HG02938 (cell line): ENCODE measurements around the gene PROCA1.

Experiments
- ATAC-seq: cut with Tn5 transposase; IDR thresholded peaks from one replicate; pipeline ENCODE4 v1.9.1; 2021; ENCODE audit warnings: mild to moderate bottlenecking, moderate library complexity; ENCODE audit not compliant: unreplicated experiment

Gene PROCA1, protein sequence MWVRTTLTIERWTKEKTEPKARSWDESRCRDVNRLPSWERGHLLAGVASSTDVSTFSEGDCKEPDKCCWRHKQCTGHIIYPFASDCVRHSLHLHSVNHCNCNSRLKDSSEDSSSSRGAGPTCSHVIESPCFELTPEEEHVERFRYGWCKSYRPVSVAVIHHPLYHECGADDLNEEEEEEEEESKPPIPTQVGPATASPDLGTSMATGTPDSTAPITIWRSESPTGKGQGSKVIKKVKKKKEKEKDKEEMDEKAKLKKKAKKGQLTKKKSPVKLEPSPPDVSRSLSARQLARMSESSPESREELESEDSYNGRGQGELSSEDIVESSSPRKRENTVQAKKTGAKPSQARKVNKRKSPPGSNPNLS

DNA sequence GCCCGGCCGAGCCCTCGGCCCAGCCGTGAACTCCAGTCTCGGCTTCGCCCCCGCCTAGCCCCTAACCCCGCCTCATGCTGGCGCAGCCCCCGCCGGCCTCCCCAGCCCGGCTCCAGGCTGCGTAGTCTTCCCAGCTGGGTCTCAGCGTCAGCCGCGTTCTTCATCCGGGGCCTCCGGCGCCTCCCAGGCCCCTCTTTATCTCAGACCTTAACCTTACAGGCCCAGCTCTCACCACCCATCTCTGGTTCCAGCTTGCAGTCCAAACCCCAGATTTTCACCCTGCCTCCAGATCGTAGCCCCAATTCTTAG, at the start of gene PROCA1:
Gene PROCA1, minus strand, starts transcription at position 166 of the 309 bp plus-strand sequence. CDS start 228 bp downstream, outside the sequence.
- ATAC-seq: peak; percentile 16

DNA sequence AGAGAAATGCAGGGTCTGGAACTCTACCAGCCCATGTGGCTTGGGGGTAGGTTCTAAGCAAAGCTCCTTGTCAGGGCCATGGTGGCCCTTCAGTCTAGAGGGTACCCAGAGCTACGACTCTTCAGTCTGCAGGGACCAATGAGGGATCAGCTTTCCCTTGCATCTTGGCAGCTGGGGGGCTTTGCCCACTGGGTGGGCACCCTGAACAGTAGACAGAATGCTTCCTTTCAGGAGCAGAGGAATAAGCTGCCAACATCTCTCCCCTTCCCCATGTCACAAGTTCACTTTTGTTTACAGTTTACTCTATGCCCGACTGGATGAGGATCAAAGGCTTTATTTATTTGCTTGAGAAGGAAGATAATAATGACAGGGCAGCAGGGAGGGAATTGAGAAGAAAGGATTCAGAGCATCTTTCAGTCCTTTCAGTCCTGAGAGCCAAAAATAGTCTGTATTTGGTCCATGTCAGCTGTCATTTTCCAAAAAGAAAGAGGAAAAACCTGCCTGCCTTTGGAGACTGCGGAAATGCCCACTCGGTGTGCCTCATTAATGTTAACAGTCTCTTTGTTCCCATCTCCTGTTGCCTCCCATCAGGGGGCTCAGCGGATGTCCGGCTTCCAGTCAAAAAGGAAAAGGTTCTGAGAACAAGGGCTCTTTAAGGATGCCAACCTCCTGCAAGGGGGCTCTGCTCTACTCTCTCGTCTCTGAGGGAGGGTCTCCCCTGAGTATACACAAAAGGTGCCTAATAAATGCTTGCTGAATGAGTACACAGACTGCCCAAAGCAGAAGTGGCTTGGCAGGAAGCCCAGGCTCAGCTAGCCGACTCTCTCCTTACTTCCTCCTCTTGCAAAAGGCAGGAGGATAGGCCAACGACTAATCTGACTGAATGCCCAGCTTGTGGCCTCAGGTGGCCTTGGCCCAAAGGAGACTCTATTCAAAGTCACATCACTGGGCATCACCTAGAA, 49.2 kb upstream of the PROCA1 start:
- no peak for ATAC-seq

DNA sequence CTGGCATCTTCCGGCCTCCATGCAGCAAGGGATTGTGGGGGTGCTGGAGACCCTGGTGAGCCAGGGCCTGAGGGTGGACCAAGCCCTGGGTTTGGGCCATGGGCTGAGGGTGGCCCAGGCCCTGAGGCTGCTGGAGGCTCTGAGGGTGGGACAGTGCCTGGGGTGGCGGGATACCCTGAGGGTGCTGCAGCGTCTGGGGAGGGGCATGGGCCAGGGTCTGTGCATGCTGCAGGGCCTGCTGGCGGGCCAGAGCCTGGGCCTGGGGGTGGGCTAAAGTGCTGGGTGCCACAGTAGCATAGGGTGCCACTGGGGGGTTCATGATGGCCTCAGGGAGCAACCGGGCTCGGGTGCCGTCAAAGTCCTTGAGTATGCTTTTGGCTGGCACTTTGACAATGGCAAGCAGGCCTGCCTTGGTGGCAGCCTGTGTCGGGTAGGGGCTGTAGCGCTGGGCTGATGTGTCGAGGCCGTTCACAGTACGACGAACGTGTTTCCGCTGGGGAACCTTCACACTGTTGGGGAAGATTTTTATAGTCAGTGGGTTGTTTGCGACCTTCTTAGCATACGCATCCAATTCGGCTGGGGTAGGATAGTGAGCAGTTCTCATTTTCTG, 47.7 kb upstream of the PROCA1 start:
- no peak for ATAC-seq

DNA sequence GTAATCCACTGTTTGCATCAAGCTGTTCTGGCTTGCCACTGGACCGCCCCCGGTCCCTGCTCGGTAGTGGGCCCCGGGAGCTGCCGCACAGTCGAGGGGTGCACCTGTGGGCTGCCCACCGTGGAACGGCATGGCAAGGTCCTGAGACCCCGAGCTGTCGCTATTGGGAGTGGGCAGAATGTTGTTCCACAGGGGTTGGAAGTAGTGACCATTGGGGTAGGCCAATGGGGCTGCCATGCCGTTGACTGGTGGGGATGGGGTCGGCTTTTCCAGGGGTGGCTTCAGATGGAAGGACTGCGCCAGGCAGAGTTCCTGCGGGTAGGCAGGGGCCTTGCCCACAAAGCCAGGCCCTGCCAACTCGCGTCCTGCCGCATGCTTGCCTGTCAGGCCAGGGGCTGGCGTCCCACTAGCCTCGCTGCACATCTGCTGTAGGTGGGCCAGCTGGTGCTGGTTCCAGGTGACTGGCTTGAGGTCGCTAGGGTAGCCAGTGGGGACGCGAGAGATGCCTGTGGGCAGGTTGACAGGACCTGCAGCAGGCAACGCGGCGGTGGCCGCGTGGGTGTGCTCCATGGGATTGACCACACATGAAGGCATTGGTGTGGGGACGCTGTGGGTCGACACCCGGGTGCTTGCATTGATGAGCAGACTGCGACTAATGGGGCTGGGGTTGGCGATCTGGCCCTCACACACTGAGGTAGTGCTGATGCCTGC, 46.9 kb upstream of the PROCA1 start:
- ATAC-seq: no peak

DNA sequence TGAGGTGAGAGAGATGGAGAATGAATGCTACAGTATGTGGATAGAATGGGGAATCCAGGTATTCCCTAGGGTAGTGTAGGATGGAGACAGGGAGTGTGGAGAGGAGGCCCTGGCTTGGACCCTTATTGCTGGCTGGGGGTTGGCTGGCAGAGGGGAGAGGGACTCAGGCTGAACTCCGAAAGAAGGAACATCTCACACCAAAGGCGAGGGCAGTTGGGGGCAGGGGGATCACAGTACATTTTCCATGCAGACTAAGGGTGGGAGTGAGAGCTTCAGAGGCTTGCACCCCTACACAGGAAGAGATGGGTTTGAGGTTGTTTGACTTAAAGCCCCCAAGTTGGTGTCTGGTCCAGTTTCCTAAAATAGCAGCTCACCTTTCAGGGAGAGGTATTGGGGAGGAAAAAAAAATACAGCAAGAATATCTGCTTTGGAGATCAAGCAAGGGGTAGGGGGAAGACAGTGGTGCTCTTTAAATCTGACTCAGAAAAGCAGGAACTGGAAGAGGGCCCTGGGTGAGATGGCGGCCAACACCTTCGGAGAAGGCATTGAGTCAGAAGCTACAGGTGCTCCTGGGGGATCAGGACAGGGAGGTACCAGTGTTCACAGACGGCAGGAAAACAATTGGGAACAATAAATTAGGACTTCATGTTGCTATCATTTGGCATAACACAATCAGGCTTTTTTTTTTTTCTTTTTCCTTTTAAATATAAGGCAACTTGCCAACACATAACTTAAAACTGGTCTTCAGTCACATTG, 44.5 kb upstream of the PROCA1 start:
- no peak for ATAC-seq

DNA sequence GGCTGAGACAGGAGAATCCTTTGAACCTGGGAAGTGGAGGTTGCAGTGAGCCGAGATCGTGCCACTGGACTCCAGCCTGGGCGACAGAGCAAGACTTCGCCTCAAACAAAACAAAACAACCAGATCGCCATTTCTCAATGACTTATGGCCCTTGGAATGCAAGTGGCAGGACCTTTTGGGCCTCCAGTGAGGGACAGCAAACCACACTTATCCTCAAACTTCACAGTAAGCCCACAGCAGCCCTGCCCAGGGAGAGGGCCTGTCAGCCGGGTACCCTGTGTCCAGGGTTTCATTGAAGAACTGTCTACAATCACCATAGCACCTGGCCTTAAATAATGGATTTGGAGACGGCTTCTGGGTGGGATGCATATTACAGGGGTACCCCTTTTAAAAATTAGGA, 43.8 kb upstream of the PROCA1 start:
- ATAC-seq: no peak

DNA sequence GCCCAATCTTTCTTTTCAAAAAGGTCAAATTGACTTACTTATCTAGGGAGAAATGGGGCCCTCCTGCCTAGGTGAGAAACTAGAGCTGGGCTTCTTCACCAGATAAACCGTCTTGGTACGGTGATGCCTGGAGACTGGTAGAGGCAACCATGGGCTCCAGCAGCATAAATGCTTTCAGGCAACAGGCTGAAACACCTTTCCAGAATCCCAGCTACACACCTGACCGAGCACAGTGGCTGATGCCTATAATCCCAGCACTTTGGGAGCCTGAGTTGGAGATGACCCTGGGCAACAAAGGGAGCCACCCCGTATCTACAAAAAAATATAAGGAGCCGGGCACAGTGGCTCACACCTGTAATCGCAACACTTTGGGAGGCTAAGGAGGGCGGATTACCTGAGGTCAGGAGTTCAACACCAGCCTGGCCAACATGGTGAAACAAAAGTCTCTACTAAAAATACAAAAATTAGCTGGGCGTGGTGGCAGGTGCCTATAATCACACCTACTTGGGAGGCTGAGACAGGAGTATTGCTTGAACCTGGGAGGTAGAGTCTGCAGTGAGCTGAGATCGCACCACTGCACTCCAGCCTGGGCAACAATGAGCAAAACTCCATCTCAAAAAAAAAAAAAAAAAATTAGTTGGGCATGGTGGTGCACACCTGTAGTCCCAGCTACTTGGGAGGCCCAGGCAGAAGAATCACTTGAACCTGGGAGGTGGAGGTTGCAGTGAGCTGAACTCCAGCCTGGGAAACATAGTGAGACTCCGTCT, 40.1 kb upstream of the PROCA1 start:
- no peak for ATAC-seq

DNA sequence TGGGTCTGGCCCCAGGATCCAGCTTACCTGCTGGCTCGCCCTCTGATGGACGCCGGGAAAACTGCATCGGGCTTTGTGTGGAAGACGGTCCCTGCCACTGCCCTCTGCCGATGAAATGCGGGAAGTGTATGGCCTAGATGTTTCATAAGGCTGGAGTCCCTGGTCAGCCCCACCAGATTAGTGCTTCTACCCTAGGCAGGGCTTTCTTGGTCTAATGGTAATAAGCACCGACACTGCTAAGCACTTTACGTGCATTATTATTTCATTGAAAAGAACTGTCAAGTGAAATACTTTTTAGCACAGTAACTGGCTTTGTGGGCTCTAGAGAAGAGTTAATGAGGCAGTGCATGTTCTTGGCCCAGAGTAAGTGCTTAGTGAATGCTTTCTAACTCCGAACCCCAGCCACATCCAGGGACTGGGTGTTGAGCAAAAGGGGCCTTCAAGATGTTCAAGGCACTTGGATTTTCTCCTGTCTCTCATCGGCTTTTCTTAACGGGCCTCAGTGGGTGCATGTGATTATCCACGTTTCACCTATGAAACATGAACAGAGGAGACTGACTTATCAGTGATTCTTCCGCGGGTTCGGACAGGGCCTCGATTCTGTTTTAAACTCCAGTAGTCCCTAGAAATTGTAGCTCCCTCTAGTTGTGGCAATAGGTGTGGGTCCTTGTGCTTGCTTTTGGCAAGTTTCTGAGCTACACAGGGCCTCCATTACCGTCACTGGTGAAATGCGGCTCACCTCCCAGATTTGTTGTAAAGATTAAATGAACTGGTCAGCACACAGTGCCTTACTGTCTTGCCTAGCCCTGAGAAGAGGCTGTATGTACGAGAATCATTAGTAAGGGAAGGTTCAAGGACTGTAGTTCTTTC, 38.7 kb upstream of the PROCA1 start:
- peak; percentile 61 for ATAC-seq

DNA sequence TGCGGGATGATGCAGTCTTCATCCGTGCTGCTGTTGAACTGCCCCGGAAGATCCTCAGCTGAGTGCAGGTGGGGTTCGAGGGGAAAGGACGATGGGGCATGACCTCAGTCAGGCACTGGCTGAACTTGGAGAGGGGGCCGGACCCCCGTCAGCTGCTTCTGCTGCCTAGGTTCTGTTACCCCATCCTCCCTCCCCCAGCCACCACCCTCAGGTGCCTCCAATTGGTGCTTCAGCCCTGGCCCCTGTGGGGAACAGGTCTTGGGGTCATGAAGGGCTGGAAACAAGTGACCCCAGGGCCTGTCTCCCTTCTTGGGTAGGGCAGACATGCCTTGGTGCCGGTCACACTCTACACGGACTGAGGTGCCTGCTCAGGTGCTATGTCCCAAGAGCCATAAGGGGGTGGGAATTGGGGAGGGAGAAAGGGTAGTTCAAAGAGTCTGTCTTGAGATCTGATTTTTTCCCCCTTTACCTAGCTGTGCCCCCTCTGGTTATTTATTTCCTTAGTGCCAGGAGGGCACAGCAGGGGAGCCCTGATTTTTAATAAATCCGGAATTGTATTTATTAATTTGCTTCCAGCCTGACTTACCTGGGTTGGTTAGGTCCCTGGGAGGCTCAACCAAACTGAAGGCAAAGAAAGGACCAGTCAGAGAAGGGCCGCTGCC, 38.0 kb upstream of the PROCA1 start:
- no peak for ATAC-seq

DNA sequence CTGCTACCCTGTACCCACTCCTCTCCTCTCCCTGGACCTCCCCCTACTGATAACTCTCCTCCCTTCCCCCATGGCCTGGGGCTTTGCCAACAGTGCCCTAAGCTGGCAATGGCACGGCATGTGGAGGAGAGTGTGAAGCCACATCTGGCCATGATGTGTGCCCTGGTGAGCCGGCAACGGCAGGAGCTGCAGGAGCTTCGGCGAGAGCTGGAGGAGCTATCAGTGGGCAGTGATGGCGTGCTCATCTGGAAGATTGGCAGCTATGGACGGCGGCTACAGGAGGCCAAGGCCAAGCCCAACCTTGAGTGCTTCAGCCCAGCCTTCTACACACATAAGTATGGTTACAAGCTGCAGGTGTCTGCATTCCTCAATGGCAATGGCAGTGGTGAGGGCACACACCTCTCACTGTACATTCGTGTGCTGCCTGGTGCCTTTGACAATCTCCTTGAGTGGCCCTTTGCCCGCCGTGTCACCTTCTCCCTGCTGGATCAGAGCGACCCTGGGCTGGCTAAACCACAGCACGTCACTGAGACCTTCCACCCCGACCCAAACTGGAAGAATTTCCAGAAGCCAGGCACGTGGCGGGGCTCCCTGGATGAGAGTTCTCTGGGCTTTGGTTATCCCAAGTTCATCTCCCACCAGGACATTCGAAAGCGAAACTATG, 37.3 kb upstream of the PROCA1 start:
- ATAC-seq: no peak

DNA sequence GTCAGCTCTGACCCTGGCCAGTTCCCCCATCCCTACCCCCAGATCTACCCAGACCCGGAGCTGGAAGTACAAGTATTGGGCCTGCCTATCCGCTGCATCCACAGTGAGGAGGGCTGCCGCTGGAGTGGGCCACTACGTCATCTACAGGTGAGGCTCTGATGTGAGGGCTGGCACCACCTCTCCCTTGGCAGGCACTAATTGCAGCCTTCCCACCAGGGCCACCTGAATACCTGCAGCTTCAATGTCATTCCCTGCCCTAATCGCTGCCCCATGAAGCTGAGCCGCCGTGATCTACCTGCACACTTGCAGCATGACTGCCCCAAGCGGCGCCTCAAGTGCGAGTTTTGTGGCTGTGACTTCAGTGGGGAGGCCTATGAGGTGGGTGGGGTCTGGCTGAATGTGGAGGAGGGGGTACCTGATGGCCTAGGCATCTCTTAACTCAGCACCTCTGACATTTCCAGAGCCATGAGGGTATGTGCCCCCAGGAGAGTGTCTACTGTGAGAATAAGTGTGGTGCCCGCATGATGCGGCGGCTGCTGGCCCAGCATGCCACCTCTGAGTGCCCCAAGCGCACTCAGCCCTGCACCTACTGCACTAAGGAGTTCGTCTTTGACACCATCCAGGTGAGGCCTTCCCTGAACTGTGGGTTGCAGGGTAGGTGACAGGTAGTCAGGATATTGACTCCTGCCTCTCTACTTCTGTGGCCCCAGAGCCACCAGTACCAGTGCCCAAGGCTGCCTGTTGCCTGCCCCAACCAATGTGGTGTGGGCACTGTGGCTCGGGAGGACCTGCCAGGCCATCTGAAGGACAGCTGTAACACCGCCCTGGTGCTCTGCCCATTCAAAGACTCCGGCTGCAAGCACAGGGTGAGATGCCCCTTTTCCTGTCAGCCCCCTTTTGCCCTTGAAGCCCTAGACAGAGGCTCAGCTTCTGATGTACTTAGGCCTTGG, 36.4 kb upstream of the PROCA1 start:
- no peak for ATAC-seq

DNA sequence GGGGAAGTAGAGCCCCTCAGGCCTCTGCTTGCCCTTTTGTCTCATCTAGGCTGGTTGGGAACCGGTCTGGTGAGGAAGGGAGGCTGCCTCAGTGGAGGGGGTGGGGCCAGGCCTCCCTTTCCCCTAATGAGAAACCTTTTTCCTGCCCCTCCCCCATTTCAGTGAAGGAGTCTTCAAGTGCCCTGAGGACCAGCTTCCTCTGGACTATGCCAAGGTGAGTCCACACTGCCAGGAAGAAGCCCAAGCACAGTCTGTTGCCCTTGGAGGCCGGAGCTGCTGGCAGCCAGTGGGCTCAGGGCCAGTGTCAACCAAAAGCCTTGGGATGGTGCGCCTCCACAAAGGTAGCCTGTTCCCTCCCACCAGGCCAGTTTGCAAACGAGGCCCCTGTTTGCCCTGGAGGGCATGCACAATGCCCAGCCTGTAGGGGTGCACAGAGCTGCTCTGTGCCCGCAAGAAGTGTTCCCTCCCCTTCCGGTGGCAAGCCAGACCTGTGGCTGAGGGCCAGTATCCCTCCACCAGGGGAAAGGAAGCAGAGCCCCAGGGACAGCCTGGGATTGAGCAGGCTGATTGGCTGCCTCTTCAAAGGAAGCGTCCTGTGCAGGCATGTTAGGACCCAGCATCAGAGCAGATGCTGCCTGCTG, 35.5 kb upstream of the PROCA1 start:
- no peak for ATAC-seq

DNA sequence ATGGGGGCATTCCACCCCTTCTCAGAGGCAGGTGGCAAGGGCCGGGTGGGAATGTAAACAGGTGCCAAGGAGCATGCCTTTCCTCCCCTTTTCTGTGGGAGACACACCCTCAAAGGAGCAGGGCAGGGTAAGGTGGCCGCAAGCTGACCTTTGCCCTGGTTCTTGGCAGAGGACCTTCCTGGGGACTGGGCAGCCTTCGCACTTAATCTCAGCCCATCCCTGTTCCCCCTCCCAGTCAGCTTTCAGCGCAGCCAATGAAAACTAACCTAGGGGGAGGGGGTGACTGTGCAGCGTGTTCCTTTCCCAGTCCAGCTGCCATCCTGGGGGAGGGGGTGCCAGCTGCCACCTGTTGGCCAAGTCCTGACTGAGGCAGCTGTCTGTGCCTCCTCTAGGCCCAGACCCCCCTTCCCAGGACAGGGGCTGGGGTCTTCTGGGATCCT, 34.9 kb upstream of the PROCA1 start:
- ATAC-seq: no peak

DNA sequence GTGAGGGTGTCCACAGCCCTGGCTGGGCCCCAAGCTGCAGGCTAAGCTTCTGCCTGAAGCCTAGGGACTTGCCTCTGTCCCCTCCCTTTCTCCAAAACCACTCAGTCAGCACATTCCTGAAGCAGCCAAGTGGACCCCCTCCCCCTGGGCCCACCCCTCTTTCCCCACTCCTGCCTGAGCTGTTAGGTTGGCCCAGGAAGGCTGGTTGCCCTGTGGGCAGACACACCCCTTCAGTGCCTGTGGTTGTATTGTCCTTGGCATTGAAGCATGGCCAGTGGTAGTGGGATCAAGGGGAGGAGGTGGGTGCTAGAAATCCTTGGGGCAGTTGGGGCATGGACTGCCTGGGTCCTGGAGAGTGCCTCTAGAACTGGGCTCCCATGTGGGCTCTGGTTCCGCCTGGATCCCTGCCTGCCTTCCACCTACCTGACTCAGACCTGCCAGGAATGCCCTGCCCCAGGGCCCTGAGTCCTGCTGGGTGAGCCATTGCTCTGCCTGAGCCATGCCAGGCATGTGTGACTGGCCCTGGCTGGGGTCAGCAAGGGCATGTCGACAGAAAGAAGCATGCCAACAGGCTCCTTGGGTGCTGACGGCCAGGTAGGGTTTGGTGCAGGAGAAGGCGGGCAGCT, 34.2 kb upstream of the PROCA1 start:
- ATAC-seq: no peak

DNA sequence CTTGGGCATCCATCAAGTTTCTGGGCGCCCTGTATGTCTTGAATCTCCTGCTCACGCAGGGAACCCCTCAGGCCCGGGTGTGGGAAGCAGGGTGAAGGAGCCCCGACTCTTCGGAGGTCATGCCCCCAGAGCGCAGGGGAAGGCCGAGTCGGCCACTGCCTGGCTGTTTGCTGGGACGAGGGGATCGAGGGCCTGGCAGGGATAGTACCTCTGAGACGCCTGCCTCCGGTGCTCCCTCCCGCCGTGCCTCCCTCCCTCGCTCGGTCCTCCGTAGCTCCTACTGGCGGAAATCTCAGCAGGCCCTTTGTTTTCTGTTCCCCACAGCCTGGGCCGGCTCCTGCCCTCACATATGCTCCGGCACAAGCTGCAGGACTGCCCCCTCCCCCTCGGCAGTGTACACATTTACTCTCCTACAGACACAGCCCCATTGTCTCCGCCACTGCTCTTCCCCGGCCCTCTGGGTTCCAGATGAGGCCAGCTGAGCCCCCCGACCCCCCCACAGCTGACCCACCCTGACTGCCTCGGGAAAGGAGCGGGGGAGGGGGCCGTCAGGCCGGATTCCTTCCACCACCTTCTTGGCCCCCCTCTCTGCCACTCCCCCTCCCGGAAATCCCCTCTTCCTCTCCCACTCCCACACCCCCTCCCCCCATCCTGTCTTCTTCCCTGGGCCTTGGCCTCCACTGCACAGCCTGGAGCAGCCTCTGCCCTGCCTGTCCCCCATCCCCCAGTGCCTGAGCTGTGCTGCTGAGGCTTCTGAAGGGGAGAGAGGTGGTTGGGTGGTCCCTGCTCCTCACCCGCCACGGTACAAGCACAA, 33.5 kb upstream of the PROCA1 start:
- no peak for ATAC-seq
